NCI-H1436 (cell line): ENCODE data around the gene SPATA31D4.
"Not testable (repeated sequence)": the region's sequence is repeated elsewhere in the genome, so short reads cannot be mapped to it uniquely, and the experiment has no call there.

ENCODE experiments used
- DNase-seq: peaks from one replicate; lab custom pipeline; 2025; lab: John Stamatoyannopoulos, UW

Gene SPATA31D4

GRCh38 chr9:81928305-81928704 lies at the start of gene SPATA31D4:
SPATA31D4 (plus strand) TSS chr9:81928428; CDS start chr9:81928514, 86 bp downstream.
- DNase-seq, result not testable (repeated sequence)

- no peak for DNase-seq
Observed at GRCh38 chr9:81878530-81878929, 49.7 kb upstream of the SPATA31D4 start.

- DNase-seq, result no peak
Observed at GRCh38 chr9:81879501-81879916, 48.7 kb upstream of the SPATA31D4 start.

GRCh38 chr9:81885602-81886001 lies 42.6 kb upstream of the SPATA31D4 start:
- no peak for DNase-seq

- DNase-seq, result no peak
Observed at GRCh38 chr9:81886665-81887064, 41.6 kb upstream of the SPATA31D4 start.

GRCh38 chr9:81890104-81890503 lies 38.1 kb upstream of the SPATA31D4 start:
- DNase-seq, result no peak

GRCh38 chr9:81892440-81892839 lies 35.8 kb upstream of the SPATA31D4 start:
- DNase-seq, result no peak

GRCh38 chr9:81893929-81894328 lies 34.3 kb upstream of the SPATA31D4 start:
- no peak for DNase-seq

- DNase-seq, result no peak
Observed at GRCh38 chr9:81894891-81895290, 33.3 kb upstream of the SPATA31D4 start.

- no peak for DNase-seq
Observed at GRCh38 chr9:81896070-81896469, 32.2 kb upstream of the SPATA31D4 start.

GRCh38 chr9:81898851-81899250 lies 29.4 kb upstream of the SPATA31D4 start:
- DNase-seq, result no peak

- DNase-seq, result no peak
Observed at GRCh38 chr9:81902196-81902595, 26.0 kb upstream of the SPATA31D4 start.

GRCh38 chr9:81902626-81903025 lies 25.6 kb upstream of the SPATA31D4 start:
- DNase-seq, result no peak

GRCh38 chr9:81906671-81907070 lies 21.6 kb upstream of the SPATA31D4 start:
- no peak for DNase-seq

GRCh38 chr9:81912135-81912534 lies 16.1 kb upstream of the SPATA31D4 start:
- no peak for DNase-seq

GRCh38 chr9:81915801-81916505 lies 12.3 kb upstream of the SPATA31D4 start:
- DNase-seq, result no peak

GRCh38 chr9:81918507-81918906 lies 9.7 kb upstream of the SPATA31D4 start:
- not testable (repeated sequence) for DNase-seq

- DNase-seq, result not testable (repeated sequence)
Observed at GRCh38 chr9:81930147-81930546, 1.9 kb downstream of the SPATA31D4 start.

GRCh38 chr9:81933547-81933946 lies 5.3 kb downstream of the SPATA31D4 start:
- DNase-seq, result not testable (repeated sequence)

GRCh38 chr9:81943393-81943792 lies 15.2 kb downstream of the SPATA31D4 start, which contains the start of gene SPATA31D3:
SPATA31D3 (plus strand) TSS chr9:81943500; CDS start chr9:81943586, 86 bp downstream.
- not testable (repeated sequence) for DNase-seq

- DNase-seq, result not testable (repeated sequence)
Observed at GRCh38 chr9:81948650-81949049, 20.4 kb downstream of the SPATA31D4 start.

- DNase-seq, result no peak
Observed at GRCh38 chr9:81953096-81953495, 24.9 kb downstream of the SPATA31D4 start.

GRCh38 chr9:81955625-81956024 lies 27.4 kb downstream of the SPATA31D4 start:
- DNase-seq, result no peak
